HG02840 (cell line): ENCODE measurements around the gene MAPK4.
"Not testable (repeated sequence)": the region's sequence is repeated elsewhere in the genome, so short reads cannot be mapped to it uniquely, and the experiment has no call there.

ENCODE experiments used
- ATAC-seq: cut with Tn5 transposase; IDR thresholded peaks from one replicate; pipeline ENCODE4 v1.9.1; 2021; ENCODE audit warnings: mild to moderate bottlenecking, moderate library complexity, moderate number of reproducible peaks; ENCODE audit not compliant: unreplicated experiment, low FRiP score

Gene MAPK4

GRCh38 chr18:50745945-50746344 lies 186.1 kb downstream of the MAPK4 start:
- no peak for ATAC-seq

GRCh38 chr18:50747849-50748242 lies 188.0 kb downstream of the MAPK4 start:
- no peak for ATAC-seq

DNA sequence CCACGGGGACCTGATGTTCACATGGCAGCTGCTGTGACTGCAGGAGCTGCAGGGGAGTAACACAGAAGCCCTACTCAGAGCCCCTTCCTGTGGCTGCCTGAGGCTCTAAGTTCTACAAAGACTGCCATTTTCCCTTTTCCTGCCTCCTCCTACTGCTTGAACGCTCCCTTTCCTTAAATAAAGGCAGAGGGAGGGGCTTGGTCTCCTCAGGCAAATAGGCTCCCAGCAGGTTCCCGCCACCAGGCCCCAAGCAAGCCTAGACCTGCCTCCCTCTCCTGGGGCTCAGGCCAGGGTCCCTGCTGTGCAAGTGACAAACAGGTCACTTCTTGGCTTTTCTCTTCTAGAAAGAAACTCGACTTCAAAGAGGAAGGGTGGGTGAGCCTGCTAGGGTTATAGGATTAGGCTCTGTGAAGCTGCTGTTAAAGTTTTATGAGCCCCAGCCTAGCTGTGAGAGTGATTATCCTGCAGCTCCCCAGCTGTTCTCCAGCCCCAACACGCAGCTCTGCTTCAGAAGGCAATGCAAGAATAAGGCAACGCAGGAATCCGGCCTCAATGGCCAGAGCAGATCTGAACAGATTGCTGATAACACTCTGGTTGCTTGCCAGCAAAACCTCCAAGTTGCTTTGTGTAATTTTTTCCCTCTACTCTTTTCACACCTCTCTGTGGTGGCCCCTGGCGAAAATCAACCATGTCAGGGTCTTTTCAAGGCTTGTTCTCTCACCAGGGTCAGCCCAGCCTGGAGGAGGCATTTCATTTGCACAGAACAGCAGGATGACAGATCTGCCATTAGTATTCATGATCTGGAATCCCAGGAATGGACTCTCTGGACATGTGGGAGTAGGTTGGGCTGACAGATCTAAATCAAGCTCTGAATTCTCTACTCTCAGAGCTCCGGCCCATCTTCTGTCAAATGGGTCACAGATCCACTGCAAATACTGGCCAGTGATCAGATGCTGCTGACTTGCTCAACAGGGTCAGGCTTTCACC lies 188.6 kb downstream of the MAPK4 start:
- no peak for ATAC-seq

DNA sequence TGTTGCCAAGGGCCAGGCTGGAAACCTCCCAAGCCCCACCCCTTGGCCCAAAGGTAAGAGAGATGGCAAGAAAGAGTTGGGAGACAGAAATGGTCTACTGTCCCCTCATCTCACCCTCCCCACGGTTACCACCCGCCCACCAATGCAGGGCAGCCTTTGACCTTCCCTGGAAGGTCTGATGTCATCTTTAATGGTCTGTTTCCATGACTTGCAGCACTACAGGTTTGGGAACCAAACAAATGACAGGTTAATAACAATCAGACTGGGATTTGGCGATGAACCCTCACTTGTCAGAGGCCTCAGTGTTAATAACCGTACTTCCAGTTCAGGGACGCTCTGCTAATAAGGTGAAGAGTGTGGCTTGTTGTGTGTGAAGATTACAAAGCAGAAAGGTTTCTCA lies 189.5 kb downstream of the MAPK4 start:
- no peak for ATAC-seq

DNA sequence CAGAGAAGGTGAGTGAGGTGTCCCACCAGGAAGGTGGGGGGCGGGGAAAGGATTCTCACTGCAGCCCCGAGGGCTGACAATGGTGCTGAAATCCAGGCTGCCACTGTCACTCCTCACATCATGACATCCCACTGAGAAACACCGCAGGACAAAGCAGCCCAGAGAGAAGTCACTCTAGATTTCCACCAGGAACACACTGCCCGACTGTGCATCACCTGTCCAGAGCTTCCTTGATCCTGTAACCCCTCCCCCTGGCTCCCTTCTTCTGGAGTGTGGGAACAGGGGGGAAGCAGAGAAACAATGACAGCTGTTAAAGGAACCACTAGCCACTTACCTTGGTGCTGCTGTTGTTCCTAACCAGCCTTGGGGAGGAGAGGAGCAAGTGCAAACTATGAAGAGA lies 190.1 kb downstream of the MAPK4 start:
- ATAC-seq = no peak

DNA sequence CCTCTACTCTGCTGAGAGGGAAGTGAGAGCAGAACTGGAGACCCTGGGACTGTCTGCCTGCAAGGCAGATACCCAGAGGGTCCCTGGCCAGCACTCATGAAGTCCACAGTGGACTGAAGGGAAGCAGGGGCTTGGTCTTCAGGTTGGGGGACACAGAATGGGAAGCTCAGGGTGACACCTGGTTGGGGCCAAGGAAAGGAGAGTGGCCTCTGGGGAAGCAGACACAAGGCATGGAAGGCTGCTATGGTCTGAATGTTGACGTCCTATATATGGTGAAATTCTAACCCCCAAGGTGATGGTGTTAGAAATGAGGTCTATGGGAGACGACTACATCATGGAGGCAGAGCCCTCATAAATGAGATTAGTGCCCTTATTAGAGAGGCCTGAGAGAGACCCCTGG lies 190.7 kb downstream of the MAPK4 start:
- ATAC-seq = no peak

GRCh38 chr18:50751490-50751889 lies 191.6 kb downstream of the MAPK4 start:
- no peak for ATAC-seq

- no peak for ATAC-seq
Measured at GRCh38 chr18:50751947-50752346, 192.1 kb downstream of the MAPK4 start.

DNA sequence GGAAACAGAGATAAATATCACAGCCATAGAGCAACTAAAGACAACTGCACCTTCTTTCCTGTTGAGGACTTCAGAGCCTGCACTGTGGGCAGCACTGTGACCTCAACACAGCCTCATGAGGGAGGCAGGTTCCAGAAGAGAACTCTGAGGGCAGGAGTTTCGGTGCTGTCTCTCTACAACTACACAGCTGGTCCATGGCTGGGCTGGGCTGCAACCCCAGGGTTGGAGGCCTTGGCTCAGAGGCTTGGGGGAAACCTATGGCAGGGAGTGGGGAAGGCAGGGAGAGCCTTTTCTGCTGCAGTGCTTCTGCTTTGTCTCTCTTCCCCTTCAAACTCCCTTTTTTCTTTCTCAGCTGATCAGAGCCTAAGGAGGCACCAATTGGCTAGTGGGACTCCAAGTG lies 193.4 kb downstream of the MAPK4 start:
- ATAC-seq = no peak

DNA sequence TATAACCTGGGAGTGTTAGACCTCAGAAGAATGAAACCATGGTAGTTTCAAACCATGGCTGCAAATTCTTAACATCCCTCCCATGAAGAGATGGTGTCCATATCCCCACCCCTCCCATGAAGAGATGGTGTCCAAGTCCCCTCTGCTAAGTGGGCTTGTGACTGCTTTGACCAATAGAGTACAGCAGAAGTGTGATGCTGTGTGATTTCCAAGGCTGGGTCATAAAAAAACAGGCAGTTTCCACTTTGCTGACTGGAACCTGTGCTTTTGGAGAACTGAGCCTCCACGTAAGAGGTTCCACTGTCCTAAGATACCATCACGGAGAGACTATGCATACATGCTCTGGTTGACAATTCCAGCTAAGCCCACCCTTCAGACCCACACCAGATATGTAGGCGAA lies 194.4 kb downstream of the MAPK4 start:
- no peak for ATAC-seq

DNA sequence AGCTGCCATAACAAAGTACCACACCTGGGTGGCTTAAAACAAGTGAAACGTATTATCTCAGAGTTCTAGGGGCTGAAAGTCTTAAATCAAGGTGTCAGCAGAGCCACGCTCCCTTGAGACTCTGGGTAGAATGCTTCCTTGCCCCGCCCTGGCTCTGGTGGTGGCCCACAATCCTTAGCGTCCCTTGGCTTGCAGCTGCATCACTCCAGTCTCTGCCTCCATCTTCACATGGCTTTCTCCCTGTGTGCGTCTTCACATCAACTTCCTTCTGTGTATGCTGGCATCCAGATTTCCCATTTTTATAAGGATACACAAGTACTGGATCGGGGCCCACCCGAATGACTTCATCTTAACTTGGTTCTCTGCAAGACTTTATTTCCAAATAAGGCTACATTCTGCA lies 197.5 kb downstream of the MAPK4 start:
- no peak for ATAC-seq

DNA sequence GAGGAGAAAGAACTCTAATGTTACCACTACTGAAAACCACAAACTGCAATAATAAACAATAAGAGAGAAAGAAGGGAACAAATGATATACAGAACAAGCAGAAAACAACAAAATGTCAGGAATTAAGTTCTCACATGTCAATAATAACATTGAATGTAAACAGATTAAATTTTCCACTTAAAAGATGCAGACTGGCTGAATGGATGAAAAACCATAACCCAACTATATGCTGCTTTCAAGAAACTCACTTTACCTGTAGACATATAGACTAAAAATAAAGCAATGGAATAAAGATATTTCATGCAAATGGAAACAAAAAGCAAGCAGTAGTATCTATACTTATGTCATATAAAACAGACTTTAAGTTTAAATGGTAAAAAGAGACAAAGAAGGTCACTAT lies 209.6 kb downstream of the MAPK4 start:
- ATAC-seq = no peak

GRCh38 chr18:50775207-50775606 lies 215.3 kb downstream of the MAPK4 start:
- no peak for ATAC-seq

GRCh38 chr18:50775726-50776125 lies 215.8 kb downstream of the MAPK4 start:
- no peak for ATAC-seq

GRCh38 chr18:50776383-50776782 lies 216.5 kb downstream of the MAPK4 start:
- no peak for ATAC-seq

DNA sequence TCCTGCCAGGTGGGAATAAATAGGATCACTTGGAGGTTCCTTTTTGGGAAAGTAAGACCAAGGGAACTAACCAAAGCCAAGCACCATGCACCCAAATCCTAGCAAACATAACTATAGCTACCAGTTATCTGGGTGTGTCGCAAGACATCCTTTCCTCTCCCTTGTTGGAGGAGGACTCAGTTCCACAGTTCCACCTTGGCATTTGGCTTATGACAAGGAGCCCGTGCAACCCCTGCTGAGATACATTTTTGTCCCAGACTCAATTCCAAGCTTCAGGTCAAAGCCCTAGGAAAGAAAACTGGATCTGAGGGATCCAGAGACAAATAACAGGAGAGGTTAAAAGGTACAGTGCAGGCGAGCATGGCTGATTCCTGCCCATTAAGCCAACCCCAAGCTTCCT lies 219.1 kb downstream of the MAPK4 start:
- ATAC-seq = not testable (repeated sequence)
